ENCODE measurements around the gene RHD.

The RHD gene

GRCh38 chr1:25245809-25246599, 26.3 kb upstream of the RHD start:
- H3K9ac ChIP-seq (ENCODE audit: low read length), result peak overlapping the region; percentile 87
- no peak overlapping the region for H2AFZ ChIP-seq (ENCODE audit: low read length)
- peaks cover 53% of the 10 kb centered on the region for H3K36me3 ChIP-seq (ENCODE audit: insufficient read depth, low read length)
- H3K4me1 ChIP-seq (ENCODE audit: insufficient read depth, low read length, severe bottlenecking), result peaks cover 30% of the 10 kb centered on the region
- no peaks in the 10 kb centered on the region for H3K27me3 ChIP-seq (ENCODE audit: insufficient read depth, low read length)
- H3K9me2 ChIP-seq (ENCODE audit: low read depth, low read length), result no peaks in the 10 kb centered on the region
- peak overlapping the region; percentile 81 for H3K27ac ChIP-seq (ENCODE audit: low read depth, low read length, poor library complexity, severe bottlenecking)
- no peaks in the 10 kb centered on the region for H3K9me3 ChIP-seq (ENCODE audit: low read length)
- H3F3A ChIP-seq (ENCODE audit: insufficient read depth, low read length), result 0 out of 2 replicates have a peak, but pooled peaks cover 6% of the 10 kb centered on the region
- H3K4me3 ChIP-seq (ENCODE audit: low read depth, low read length, poor library complexity, severe bottlenecking), result peak overlapping the region; percentile 84
- peak overlapping the region; percentile 77 for H3K4me2 ChIP-seq (ENCODE audit: low read length)
- H3K79me2 ChIP-seq (ENCODE audit: insufficient read depth, low read length), result peaks cover 24% of the 10 kb centered on the region
- TF ChIP-seq EZH2 (IDR thresholded peaks at IDR 0.05; ENCODE audit: borderline replicate concordance, low read length) (no peak), CTCF (IDR thresholded peaks at IDR 0.05; ENCODE audit: low read length) (no peak)
- peaks cover 2% of the 10 kb centered on the region; the same call in 1 of the 2 replicates for H4K20me1 ChIP-seq (ENCODE audit: insufficient read depth, low read length)

GRCh38 chr1:25246600-25247023, 25.7 kb upstream of the RHD start:
- H3K27ac ChIP-seq (ENCODE audit: low read depth, low read length, poor library complexity, severe bottlenecking), result peak overlapping the region; percentile 81
- H3K9me2 ChIP-seq (ENCODE audit: low read depth, low read length), result no peaks in the 10 kb centered on the region
- peaks cover 26% of the 10 kb centered on the region for H3K4me1 ChIP-seq (ENCODE audit: insufficient read depth, low read length, severe bottlenecking)
- TF ChIP-seq EZH2 (IDR thresholded peaks at IDR 0.05; ENCODE audit: borderline replicate concordance, low read length), result no peak
- TF ChIP-seq CTCF (IDR thresholded peaks at IDR 0.05; ENCODE audit: low read length), result peak; percentile 5; the same call in 1 of the 2 replicates
- no peaks in the 10 kb centered on the region for H3K27me3 ChIP-seq (ENCODE audit: insufficient read depth, low read length)
- no peaks in the 10 kb centered on the region for H3K9me3 ChIP-seq (ENCODE audit: low read length)
- peak overlapping the region; percentile 77 for H3K4me2 ChIP-seq (ENCODE audit: low read length)
- H3K9ac ChIP-seq (ENCODE audit: low read length), result peak overlapping the region; percentile 87
- H3K4me3 ChIP-seq (ENCODE audit: low read depth, low read length, poor library complexity, severe bottlenecking), result peak overlapping the region; percentile 84
- H3K79me2 ChIP-seq (ENCODE audit: insufficient read depth, low read length), result peaks cover 24% of the 10 kb centered on the region
- 0 out of 2 replicates have a peak, but pooled peaks cover 6% of the 10 kb centered on the region for H3F3A ChIP-seq (ENCODE audit: insufficient read depth, low read length)
- peaks cover 49% of the 10 kb centered on the region for H3K36me3 ChIP-seq (ENCODE audit: insufficient read depth, low read length)
- H4K20me1 ChIP-seq (ENCODE audit: insufficient read depth, low read length), result peaks cover 2% of the 10 kb centered on the region; the same call in 1 of the 2 replicates
- H2AFZ ChIP-seq (ENCODE audit: low read length), result no peak overlapping the region

- Histone ChIP-seq H3K79me2 (ENCODE audit: insufficient read depth, low read length) (peaks cover 24% of the 10 kb centered on the region), H3K4me1 (ENCODE audit: insufficient read depth, low read length, severe bottlenecking) (peaks cover 21% of the 10 kb centered on the region)
Observed at GRCh38 chr1:25247024-25247828, 25.1 kb upstream of the RHD start, which contains the start of gene RSRP1. Gene RSRP1 (minus strand): TSS chr1:25247454. CDS start chr1:25246963, 491 bp downstream.

More at GRCh38 chr1:25247024-25247828, 25.1 kb upstream of the RHD start, which contains the start of gene RSRP1:
- Histone ChIP-seq H3K9ac (ENCODE audit: low read length) (peak within 1 kb of the TSS; percentile 87), H3F3A (ENCODE audit: insufficient read depth, low read length) (0 out of 2 replicates have a peak, but pooled peaks cover 6% of the 10 kb centered on the region), H3K27ac (ENCODE audit: low read depth, low read length, poor library complexity, severe bottlenecking) (peak within 1 kb of the TSS; percentile 81), H3K4me3 (ENCODE audit: low read depth, low read length, poor library complexity, severe bottlenecking) (peak within 1 kb of the TSS; percentile 84), H2AFZ (ENCODE audit: low read length) (no peak within 1 kb of the TSS), H3K9me2 (ENCODE audit: low read depth, low read length) (no peaks in the 10 kb centered on the region), H4K20me1 (ENCODE audit: insufficient read depth, low read length) (peaks cover 2% of the 10 kb centered on the region; the same call in 1 of the 2 replicates), H3K36me3 (ENCODE audit: insufficient read depth, low read length) (peaks cover 43% of the 10 kb centered on the region), H3K4me2 (ENCODE audit: low read length) (peak within 1 kb of the TSS; percentile 77), H3K27me3 (ENCODE audit: insufficient read depth, low read length) (no peaks in the 10 kb centered on the region), H3K9me3 (ENCODE audit: low read length) (no peaks in the 10 kb centered on the region)
- no peak for TF ChIP-seq EZH2 (IDR thresholded peaks at IDR 0.05; ENCODE audit: borderline replicate concordance, low read length)
- TF ChIP-seq CTCF (IDR thresholded peaks at IDR 0.05; ENCODE audit: low read length), result no peak
